ENCODE data around the gene WDR27.

WDR27 gene

DNA sequence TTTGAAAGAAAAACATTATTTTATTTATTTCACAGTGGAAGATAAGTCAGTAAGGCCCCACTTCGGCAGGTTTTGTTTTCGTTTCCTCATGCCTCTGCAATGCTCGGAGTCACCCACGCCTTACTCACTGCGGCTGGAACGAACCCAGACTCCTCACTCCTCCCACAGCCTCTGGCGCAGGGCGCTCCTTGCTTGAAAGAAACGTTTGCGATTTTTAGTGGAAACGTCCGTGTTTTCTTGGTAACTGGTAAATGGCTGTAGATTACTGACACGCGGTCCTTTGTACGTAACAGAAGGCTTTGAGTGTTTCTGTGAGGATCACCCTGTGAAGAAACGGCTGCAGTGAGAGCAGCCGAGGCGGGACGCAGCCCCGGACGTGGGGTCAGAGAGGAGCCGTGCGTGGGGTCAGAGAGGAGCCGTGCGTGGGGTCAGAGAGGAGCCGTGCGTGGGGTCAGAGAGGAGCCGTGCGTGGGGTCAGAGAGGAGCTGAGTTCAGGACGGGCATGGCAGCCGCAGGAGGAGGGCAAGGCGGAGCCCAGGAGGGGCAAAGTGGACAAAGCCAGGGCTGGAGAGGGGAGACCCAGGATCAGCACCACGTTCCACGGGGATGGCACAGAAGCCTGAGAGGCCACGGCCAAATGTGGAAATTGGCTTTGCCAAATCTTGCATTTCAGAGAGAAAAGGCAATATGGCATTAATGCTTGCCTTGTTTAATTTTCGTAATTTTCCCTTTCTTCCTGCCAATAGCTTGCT is 249.5 kb downstream of the WDR27 start:
- peak overlapping the region; percentile 83 to 89 for H3K27ac ChIP-seq
- DNase-seq (ENCODE audit: low spot score) = peak; percentile 92
- H3K4me3 ChIP-seq = peak overlapping the region; percentile 62
- TF ChIP-seq, protein P1, sequence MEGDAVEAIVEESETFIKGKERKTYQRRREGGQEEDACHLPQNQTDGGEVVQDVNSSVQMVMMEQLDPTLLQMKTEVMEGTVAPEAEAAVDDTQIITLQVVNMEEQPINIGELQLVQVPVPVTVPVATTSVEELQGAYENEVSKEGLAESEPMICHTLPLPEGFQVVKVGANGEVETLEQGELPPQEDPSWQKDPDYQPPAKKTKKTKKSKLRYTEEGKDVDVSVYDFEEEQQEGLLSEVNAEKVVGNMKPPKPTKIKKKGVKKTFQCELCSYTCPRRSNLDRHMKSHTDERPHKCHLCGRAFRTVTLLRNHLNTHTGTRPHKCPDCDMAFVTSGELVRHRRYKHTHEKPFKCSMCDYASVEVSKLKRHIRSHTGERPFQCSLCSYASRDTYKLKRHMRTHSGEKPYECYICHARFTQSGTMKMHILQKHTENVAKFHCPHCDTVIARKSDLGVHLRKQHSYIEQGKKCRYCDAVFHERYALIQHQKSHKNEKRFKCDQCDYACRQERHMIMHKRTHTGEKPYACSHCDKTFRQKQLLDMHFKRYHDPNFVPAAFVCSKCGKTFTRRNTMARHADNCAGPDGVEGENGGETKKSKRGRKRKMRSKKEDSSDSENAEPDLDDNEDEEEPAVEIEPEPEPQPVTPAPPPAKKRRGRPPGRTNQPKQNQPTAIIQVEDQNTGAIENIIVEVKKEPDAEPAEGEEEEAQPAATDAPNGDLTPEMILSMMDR (IDR thresholded peaks at IDR 0.05) = no peak

DNA sequence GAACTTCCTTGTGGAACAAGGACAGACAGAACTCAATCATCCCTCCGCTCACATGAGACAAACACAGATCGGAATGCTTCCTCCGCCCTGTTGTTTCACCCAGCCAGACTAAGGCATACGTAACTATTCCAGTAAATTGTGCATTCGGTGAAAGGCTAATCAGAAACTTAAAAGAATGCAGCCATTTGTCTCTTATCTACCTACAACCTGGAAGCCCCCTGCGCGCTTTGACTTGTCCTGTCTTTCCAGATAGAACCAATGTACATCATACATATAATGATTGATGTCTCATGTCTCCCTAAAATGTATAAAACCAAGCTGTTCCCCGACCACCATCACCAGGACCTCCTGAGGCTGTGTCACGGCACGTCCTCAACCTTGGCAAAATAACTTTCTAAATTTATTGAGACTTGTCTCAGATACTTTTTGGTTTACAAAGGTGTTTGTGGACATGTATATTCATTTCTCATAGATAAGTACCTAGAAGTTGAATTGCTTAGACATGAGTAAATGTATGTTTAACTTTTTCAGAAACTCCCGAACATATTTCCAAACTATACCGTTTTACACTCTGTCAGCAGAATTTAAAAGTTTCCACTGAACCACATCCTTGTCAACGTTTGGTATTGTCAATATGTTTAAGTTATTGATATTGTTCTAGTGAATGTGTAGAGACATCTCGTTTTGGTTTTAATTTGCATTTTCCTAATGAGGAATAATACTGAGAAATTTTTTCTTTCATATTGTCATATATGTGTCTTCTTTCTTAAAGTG is 250.6 kb downstream of the WDR27 start:
- TF ChIP-seq, protein P1 (IDR thresholded peaks at IDR 0.05) = no peak
- Histone ChIP-seq H3K4me3 (peak overlapping the region; percentile 62), H3K27ac (peak overlapping the region; percentile 83 to 89)
- DNase-seq (ENCODE audit: low spot score) = no peak

DNA sequence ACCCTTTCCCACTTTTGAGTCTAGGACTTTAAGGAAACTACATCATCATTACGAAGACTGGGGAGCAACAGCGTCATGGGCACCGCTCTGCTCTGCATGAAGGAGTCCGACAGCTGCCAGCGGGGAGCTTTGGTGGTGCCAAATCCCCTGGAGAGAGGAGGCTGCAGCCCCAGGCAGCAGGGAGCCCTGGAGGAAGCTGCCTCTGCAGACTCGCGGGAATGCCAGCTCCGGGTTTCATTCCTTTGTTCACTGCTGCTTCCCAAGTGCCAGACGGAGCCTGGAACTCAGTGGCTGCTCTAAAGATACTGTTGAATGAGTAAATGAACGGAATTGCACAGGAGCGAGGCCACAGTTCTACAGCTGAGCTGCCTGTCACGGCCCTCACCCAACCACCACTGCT is 251.7 kb downstream of the WDR27 start:
- TF ChIP-seq, protein P1 (IDR thresholded peaks at IDR 0.05) = no peak
- DNase-seq (ENCODE audit: low spot score) = no peak
- H3K27ac ChIP-seq = peak overlapping the region in 1 of 2 donors; percentile 89
- peak overlapping the region; percentile 62 for H3K4me3 ChIP-seq

DNA sequence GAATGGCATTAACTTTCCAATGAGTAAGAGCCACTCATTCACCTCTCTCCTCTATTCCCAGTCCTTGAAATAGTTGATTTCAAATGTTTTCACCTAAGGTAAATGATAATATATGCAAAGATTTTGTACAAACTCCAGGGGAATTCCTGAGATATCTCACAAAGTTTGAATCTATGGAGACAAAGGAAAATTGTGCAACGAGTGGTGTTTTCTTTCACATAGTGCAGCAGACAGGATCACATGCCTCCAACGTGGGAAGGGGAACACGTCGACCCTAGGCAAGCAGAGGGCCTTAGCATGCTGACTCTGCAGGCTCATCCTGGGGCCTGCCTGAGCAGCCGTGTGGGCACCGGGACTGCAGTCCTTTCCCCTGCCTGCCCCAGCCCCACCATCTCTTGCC is 252.6 kb downstream of the WDR27 start:
- no peak overlapping the region for H3K27ac ChIP-seq
- TF ChIP-seq, protein P1 (IDR thresholded peaks at IDR 0.05) = no peak
- no peak for DNase-seq (ENCODE audit: low spot score)
- H3K4me3 ChIP-seq = no peak overlapping the region

DNA sequence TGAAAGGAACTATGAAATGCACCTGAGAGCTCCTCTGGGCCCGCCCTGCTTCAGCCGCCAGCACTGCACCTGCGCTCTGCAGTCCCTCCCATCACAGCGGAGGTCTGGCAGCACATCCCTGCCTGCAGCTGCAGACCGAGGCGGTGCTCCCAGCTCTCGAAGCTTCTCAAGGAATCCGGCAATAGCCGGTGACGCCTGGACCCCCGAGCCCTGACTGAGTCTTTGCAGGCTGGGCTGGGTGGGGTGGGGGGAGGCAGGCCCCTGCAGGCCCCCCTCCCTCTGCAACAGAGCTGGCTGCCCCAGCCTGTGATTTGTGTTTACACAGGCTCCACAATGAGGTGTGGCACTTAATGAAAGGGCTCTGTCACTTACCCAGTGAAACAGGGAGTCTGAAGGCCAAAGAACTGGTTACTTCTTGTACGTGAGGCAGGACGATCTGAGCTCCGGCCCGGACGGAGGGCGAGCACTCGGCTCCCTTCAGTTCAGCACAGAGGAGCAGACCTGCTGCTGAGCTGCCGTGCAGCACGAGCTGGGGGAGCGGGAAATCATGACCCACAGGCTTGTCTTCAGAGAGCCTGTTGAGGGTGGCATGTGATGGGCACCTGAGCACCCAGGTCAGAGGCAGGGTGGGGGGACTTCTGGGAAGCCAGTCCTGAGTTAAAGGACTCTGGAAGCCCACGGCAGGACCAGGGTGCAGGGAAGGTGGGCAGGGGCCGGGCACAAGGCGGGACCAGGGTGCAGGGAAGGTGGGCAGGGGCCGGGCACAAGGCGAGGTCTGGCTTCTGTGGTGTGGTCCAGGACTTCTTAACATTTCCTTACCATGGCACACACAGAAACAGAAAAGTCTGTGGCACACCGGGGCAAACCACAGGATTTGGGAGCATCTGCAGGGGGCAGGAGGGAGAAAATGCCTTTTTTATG is 255.9 kb downstream of the WDR27 start:
- no peak for DNase-seq (ENCODE audit: low spot score)
- H3K4me3 ChIP-seq = no peak overlapping the region
- no peak overlapping the region for H3K27ac ChIP-seq

DNA sequence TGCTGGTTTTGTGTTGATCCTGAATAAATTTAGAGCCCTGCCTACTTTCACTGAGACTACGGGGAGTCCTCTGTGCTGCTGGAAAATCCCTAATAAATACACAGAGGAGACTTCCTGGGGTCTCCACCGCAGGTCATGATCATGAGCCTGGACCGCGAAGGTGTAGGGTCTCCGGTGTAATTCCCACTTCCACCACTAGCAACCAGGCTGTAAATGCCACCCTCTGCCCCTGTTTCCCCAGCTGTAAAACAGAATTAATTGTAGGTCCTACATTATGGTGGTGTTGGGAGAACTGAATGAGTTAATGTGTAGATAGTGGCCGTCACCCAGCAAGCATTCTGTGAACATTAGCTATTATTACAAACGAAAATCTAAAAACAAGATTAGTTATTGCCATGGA is 256.6 kb downstream of the WDR27 start:
- DNase-seq (ENCODE audit: low spot score) = no peak
- Histone ChIP-seq H3K27ac (no peak overlapping the region), H3K4me3 (no peak overlapping the region)
- TF ChIP-seq, protein P1 (IDR thresholded peaks at IDR 0.05) = no peak

More for the DNA sequence above, 255.9 kb downstream of the WDR27 start:
- TF ChIP-seq, protein P1 (IDR thresholded peaks at IDR 0.05) = no peak
